ENCODE data around the gene ANTXRL.
"Not testable (repeated sequence)": the region's sequence is repeated elsewhere in the genome, so short reads cannot be mapped to it uniquely, and the experiment has no call there.

GRCh38 chr10:46377651-46378050 is 90.9 kb downstream of the ANTXRL start:
- TF ChIP-seq PBX3 (IDR thresholded peaks at IDR 0.05; ENCODE audit: insufficient replicate concordance, low read depth, low read length); PKNOX1 (IDR thresholded peaks at IDR 0.05); RELA (IDR thresholded peaks at IDR 0.05; ENCODE audit: borderline replicate concordance, partially characterized antibody); POLR2A (IDR thresholded peaks at IDR 0.05; ENCODE audit: low read depth, low read length); CHD4 (IDR thresholded peaks at IDR 0.05); NRF1 (conservative IDR thresholded peaks at IDR 0.05; ENCODE audit: low read depth, low read length); CTCF (IDR thresholded peaks at IDR 0.05 in 2 of 3, conservative IDR thresholded peaks at IDR 0.05 in 1 of 3; ENCODE audit: control insufficient read depth in 2 of 3, extremely low read depth in 1 of 3, insufficient read depth in 1 of 3, low read depth in 3 of 3, low read length in 3 of 3); ZBTB40 (IDR thresholded peaks at IDR 0.05; ENCODE audit: borderline replicate concordance): not testable (repeated sequence)
